Epithelial cell of esophagus (primary cell): Measurements from ENCODE around the gene DLL1.

Experiments
- DNase-seq: peaks from one replicate; pipeline ENCODE4 v3.0.0; 2010; ENCODE audit warnings: low read depth
- H3K4me3 ChIP-seq: 2 replicates; pipeline ENCODE4 v1.5.1; 2011; ENCODE audit warnings: mild to moderate bottlenecking, low read length, control low read depth
- CTCF ChIP-seq: IDR thresholded peaks from 2 replicates; pipeline ENCODE4 v1.5.1; 2011; ENCODE audit warnings: low read depth, mild to moderate bottlenecking, low read length, control low read depth, inconsistent platforms; ENCODE audit not compliant: insufficient read depth; ENCODE audit errors: missing control alignments

The DLL1 gene

GRCh38 chr6:170291271-170292110 lies 613 bp upstream of the DLL1 start:
- peak; percentile 76 for DNase-seq
- TF ChIP-seq CTCF, result peak; percentile 12
- H3K4me3 ChIP-seq, result peak overlapping the region; percentile 72

- peak; percentile 22 for DNase-seq
- peak overlapping the region; percentile 72 for H3K4me3 ChIP-seq
- TF ChIP-seq CTCF, result no peak
Measured at GRCh38 chr6:170289951-170290295, 955 bp downstream of the DLL1 start.

- peak overlapping the region; percentile 72 for H3K4me3 ChIP-seq
- no peak for TF ChIP-seq CTCF
- peak; percentile 27 for DNase-seq
Measured at GRCh38 chr6:170289180-170289931, 1.5 kb downstream of the DLL1 start.

- peak overlapping the region; percentile 72 for H3K4me3 ChIP-seq
- no peak for TF ChIP-seq CTCF
- no peak for DNase-seq
Measured at GRCh38 chr6:170288852-170289179, 2.1 kb downstream of the DLL1 start.

GRCh38 chr6:170288091-170288631 lies 2.7 kb downstream of the DLL1 start:
- no peak for TF ChIP-seq CTCF
- DNase-seq, result no peak
- H3K4me3 ChIP-seq, result peak overlapping the region; percentile 72

- H3K4me3 ChIP-seq, result peak overlapping the region; percentile 72
- no peak for DNase-seq
- TF ChIP-seq CTCF, result no peak
Measured at GRCh38 chr6:170287371-170287876, 3.5 kb downstream of the DLL1 start.
